SK-N-SH treated with all-trans-retinoic acid at 6 μM for 48 hours (cell line): ENCODE results near the gene IL1RL1.
A peak's percentile ranks its signal among the peaks of the same experiment; 100 is the strongest.

Experiments used
- ATAC-seq: fragments of 200-7000 bp; cut with Tn5 transposase; 3 replicates; pipeline ENCODE4 v1.9.1; 2020; ENCODE audit warnings: mild to moderate bottlenecking, moderate library complexity
- ARNTL ChIP-seq: fragments of 450-650 bp; formaldehyde crosslinking; IDR thresholded peaks from 2 replicates; pipeline ENCODE4 v1.5.0; 2020; ENCODE audit warnings: low read depth, mild to moderate bottlenecking, moderate library complexity, borderline replicate concordance
- BACH2 ChIP-seq: fragments of 250-450 bp; sonication (Bioruptor Pico); IDR thresholded peaks from 2 replicates; pipeline ENCODE4 v1.9.0; 2021; ENCODE audit warnings: mild to moderate bottlenecking, borderline replicate concordance
- CREB5 ChIP-seq: fragments of 250-450 bp; sonication (Bioruptor Pico); IDR thresholded peaks from 2 replicates; pipeline ENCODE4 v1.5.1; 2020; ENCODE audit warnings: low read depth, mild to moderate bottlenecking, moderate library complexity
- CSDC2 ChIP-seq: fragments of 250-450 bp; sonication (Bioruptor Pico); IDR thresholded peaks from 2 replicates; pipeline ENCODE4 v1.5.0; 2020; ENCODE audit warnings: mild to moderate bottlenecking, moderate library complexity
- CSRNP3 ChIP-seq: fragments of 250-450 bp; sonication (Bioruptor Pico); IDR thresholded peaks from 2 replicates; pipeline ENCODE4 v1.5.1; 2021; ENCODE audit warnings: mild to moderate bottlenecking, moderate library complexity
- ESRRG ChIP-seq: fragments of 250-450 bp; sonication (Bioruptor Pico); IDR thresholded peaks from 2 replicates; pipeline ENCODE4 v1.6.1; 2021; ENCODE audit warnings: mild to moderate bottlenecking
- GLIS3 ChIP-seq: fragments of 250-450 bp; sonication (Bioruptor Pico); IDR thresholded peaks from 2 replicates; pipeline ENCODE4 v1.5.0; 2020; ENCODE audit warnings: mild to moderate bottlenecking, moderate library complexity
- OSR1 ChIP-seq: fragments of 250-450 bp; sonication (Bioruptor Pico); IDR thresholded peaks from 2 replicates; pipeline ENCODE4 v1.8.0; 2022; ENCODE audit warnings: moderate library complexity, mild to moderate bottlenecking, inconsistent platforms
- PATZ1 ChIP-seq: fragments of 250-450 bp; sonication (Bioruptor Pico); IDR thresholded peaks from 2 replicates; pipeline ENCODE4 v1.8.0; 2020; ENCODE audit warnings: mild to moderate bottlenecking, moderate library complexity, borderline replicate concordance
- POU6F1 ChIP-seq: fragments of 250-450 bp; sonication (Bioruptor Pico); IDR thresholded peaks from 2 replicates; pipeline ENCODE4 v1.8.0; 2021; ENCODE audit warnings: low read depth, mild to moderate bottlenecking, moderate library complexity, borderline replicate concordance
- PPARA ChIP-seq: fragments of 250-450 bp; sonication (Bioruptor Pico); IDR thresholded peaks from 2 replicates; pipeline ENCODE4 v1.5.0; 2020; ENCODE audit warnings: mild to moderate bottlenecking, borderline replicate concordance
- SNAI2 ChIP-seq: fragments of 250-450 bp; sonication (Bioruptor Pico); IDR thresholded peaks from 2 replicates; pipeline ENCODE4 v1.5.0; 2020; ENCODE audit warnings: mild to moderate bottlenecking, moderate library complexity
- TCF4 ChIP-seq: fragments of 250-450 bp; sonication (Bioruptor Pico); IDR thresholded peaks from 2 replicates; pipeline ENCODE4 v1.8.0; 2021; ENCODE audit warnings: mild to moderate bottlenecking, moderate library complexity, borderline replicate concordance
- TOX ChIP-seq: fragments of 250-450 bp; sonication (Bioruptor Pico); IDR thresholded peaks from 2 replicates; pipeline ENCODE4 v1.8.0; 2021; ENCODE audit warnings: mild to moderate bottlenecking, moderate library complexity, borderline replicate concordance
- TSHZ2 ChIP-seq: fragments of 250-450 bp; sonication (Bioruptor Pico); IDR thresholded peaks from 2 replicates; pipeline ENCODE4 v1.5.0; 2020; ENCODE audit warnings: mild to moderate bottlenecking, moderate library complexity
- ZC3H10 ChIP-seq: fragments of 250-450 bp; sonication (Bioruptor Pico); IDR thresholded peaks from 2 replicates; pipeline ENCODE4 v1.5.1; 2021; ENCODE audit warnings: mild to moderate bottlenecking, moderate library complexity
- ZFP30 ChIP-seq: fragments of 450-650 bp; formaldehyde crosslinking; IDR thresholded peaks from 2 replicates; pipeline ENCODE4 v1.5.0; 2022; ENCODE audit warnings: mild to moderate bottlenecking, moderate library complexity
- ZNF565 ChIP-seq: fragments of 450-650 bp; formaldehyde crosslinking; conservative IDR thresholded peaks from 2 replicates; pipeline ENCODE4 v1.5.0; 2020; ENCODE audit warnings: low read depth, mild to moderate bottlenecking, moderate library complexity
- ZNF70 ChIP-seq: fragments of 450-650 bp; formaldehyde crosslinking; IDR thresholded peaks from 2 replicates; pipeline ENCODE4 v1.5.0; 2020; ENCODE audit warnings: mild to moderate bottlenecking, moderate library complexity
- ZNF8 ChIP-seq: fragments of 450-650 bp; formaldehyde crosslinking; IDR thresholded peaks from 2 replicates; pipeline ENCODE4 v1.5.0; 2020; ENCODE audit warnings: mild to moderate bottlenecking, moderate library complexity

The IL1RL1 gene

GRCh38 chr2:102267774-102268173, 43.6 kb upstream of the IL1RL1 start (continued):
- TF ChIP-seq ESRRG (CRISPR knock-in tag) = no peak
- TF ChIP-seq ARNTL (CRISPR knock-in tag) = no peak
- no peak for TF ChIP-seq CSRNP3 (CRISPR knock-in tag)
- TF ChIP-seq SNAI2 = no peak
- no peak for TF ChIP-seq ZNF70 (CRISPR knock-in tag)
- no peak for TF ChIP-seq ZNF565 (CRISPR knock-in tag)
- TF ChIP-seq BACH2 (CRISPR knock-in tag) = no peak
- no peak for TF ChIP-seq PPARA (CRISPR knock-in tag)
- TF ChIP-seq OSR1 (CRISPR knock-in tag) = no peak

- ATAC-seq = peak; percentile 48; the same call in 2 of the 3 replicates
- TF ChIP-seq ZFP30 = no peak
- TF ChIP-seq POU6F1 (CRISPR knock-in tag) = no peak
- no peak for TF ChIP-seq TCF4 (CRISPR knock-in tag)
- no peak for TF ChIP-seq CSDC2 (CRISPR knock-in tag)
- no peak for TF ChIP-seq TSHZ2 (CRISPR knock-in tag)
- no peak for TF ChIP-seq ZNF565 (CRISPR knock-in tag)
- TF ChIP-seq GLIS3 (CRISPR knock-in tag) = no peak
- no peak for TF ChIP-seq SNAI2
- TF ChIP-seq TOX (CRISPR knock-in tag) = no peak
- TF ChIP-seq OSR1 (CRISPR knock-in tag) = no peak
- TF ChIP-seq CSRNP3 (CRISPR knock-in tag) = no peak
- TF ChIP-seq ZC3H10 = no peak
- no peak for TF ChIP-seq ZNF8 (CRISPR knock-in tag)
- no peak for TF ChIP-seq CREB5 (CRISPR knock-in tag)
- TF ChIP-seq PATZ1 (CRISPR knock-in tag) = no peak
- TF ChIP-seq BACH2 (CRISPR knock-in tag) = no peak
Observed at GRCh38 chr2:102268510-102269199, 42.7 kb upstream of the IL1RL1 start.
